GM12873 (cell line): Measurements from ENCODE around the gene BDKRB1.

Source experiments
- TF ChIP-seq, protein P1 (sequence below): IDR thresholded peaks from 2 replicates; pipeline ENCODE4 v1.5.1; 2012; ENCODE audit warnings: low read depth, mild to moderate bottlenecking, moderate library complexity, low read length, control low read depth; ENCODE audit not compliant: insufficient read depth; ENCODE audit errors: missing control alignments

The BDKRB1 gene

DNA sequence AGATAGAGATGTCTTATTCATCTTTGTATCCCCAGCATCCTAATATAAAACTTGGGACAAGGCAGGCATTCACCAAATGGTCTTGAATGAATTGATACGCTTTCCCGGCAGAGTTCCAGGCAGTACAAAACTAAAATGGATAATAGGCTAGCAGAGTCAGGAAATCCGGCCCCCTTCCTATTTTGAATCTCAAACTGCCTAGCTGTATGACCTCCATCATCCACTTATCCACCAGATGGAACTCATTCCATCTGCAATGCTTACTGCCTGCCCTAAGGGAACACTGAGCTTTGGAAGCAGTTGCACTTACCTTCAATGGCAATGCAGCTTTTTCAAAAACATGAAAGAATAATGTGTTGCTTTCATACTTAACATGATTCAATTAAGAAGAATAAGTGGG is 43.4 kb downstream of the BDKRB1 start:
- TF ChIP-seq, protein P1, sequence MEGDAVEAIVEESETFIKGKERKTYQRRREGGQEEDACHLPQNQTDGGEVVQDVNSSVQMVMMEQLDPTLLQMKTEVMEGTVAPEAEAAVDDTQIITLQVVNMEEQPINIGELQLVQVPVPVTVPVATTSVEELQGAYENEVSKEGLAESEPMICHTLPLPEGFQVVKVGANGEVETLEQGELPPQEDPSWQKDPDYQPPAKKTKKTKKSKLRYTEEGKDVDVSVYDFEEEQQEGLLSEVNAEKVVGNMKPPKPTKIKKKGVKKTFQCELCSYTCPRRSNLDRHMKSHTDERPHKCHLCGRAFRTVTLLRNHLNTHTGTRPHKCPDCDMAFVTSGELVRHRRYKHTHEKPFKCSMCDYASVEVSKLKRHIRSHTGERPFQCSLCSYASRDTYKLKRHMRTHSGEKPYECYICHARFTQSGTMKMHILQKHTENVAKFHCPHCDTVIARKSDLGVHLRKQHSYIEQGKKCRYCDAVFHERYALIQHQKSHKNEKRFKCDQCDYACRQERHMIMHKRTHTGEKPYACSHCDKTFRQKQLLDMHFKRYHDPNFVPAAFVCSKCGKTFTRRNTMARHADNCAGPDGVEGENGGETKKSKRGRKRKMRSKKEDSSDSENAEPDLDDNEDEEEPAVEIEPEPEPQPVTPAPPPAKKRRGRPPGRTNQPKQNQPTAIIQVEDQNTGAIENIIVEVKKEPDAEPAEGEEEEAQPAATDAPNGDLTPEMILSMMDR: no peak

DNA sequence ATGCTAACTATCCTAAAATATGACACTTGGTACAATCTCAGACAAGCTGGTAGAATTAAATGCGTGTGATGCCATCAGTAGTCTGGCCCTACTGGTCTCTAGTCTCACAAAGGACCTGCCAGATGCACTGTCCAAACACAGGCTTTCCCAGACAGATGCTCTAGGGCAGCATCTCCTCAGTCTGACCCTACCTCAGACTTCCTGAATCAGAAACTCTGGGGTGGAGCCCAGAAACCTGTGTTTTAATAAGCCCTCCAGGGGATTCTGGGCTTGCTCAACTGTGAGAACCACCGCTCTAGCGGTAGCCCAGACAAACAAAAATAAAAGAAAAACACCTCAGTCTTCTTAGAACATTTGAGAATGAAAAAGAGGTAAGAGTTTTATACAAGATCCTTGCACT is 48.0 kb downstream of the BDKRB1 start:
- TF ChIP-seq, protein P1: no peak

DNA sequence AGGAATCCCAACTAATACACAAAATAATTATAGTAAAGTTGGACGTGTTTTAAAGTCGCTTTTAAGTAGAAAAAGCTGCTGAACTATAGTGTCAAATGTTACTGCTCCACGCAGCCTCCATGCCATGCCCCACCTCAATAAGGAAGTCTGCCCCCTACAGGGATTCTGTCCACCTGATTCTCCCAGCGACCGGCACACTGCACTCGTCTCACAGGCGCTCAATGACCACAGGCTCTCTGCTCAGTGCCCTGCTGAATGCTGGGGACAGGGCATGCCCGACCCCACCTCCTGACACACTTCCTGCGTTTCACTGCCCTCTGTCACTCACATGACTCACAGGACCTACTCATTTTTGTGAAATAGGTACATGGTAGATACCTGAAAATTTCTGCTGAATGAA is 48.9 kb downstream of the BDKRB1 start:
- TF ChIP-seq, protein P1: peak; percentile 16

DNA sequence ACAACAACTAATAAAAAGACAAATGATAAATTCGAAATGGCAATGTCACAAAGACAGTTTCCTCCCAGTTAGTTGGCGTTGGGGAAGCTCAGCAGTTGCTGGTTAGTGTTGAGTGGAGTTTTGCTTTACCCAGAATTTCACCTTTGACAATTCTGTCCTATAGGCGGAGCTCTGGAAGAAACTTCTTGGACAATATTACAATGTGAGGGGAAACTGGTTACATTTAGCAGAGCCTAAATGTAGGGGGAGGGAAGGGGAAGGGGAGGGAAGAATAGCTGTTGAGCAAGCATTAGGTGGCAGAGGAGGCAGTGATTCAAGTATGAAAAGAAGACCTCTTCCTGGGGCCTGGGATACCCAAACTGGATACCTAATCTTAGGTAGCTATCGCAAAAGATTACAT is 51.4 kb downstream of the BDKRB1 start:
- TF ChIP-seq, protein P1: no peak

DNA sequence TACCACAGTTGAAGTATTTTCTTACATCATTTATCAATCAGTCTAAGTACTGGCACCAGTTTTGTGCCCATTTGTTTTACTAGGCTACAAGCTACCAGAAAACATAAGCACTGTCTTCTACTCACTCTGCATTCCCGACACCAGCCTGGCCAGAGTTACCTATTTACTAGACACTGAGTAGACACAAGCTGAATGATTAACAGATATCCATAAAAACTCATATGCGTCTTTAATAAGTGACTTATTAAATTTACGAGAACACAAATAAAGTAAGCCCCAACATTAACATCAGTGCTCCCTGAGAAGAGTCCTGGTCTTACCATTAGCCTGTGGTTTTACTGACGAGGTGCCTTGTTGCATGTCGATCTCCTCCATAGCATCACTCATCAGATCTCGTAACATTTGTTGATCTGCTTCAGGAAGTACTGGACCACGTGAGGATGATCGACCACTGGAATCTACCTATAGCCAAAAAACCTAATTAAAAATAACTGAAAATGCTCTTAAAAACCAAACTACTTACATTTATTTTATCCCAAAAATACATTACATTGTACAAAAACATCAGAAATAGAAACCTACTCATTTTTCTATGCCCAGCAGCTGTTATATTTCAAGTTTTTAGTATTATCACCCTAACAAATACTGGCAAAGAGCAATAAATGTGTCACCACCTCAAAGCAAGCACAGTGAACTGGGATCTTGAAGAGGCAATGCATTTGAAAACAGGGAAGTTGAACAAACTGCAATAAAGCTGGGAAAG is 53.3 kb downstream of the BDKRB1 start:
- TF ChIP-seq, protein P1: no peak

DNA sequence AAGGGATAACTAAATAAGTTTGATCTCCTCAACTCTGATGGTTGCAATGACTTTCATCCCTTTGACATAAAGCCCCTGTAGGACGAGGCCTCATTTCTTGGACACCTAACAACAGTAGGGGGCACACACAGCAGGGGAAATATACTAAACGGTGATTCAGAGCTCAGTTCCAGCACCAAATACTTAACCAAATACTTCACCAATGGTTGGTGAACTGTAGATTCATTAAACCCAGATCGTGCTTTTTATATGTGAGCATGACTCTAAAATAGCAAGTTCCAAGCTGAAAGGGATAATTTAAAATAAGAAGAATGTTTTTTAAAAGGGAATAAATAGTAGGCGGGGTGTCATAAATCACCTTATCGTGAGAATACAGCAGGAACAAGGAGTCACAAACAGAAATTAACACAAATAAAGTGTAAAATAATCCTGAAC is 53.9 kb downstream of the BDKRB1 start:
- TF ChIP-seq, protein P1: no peak

DNA sequence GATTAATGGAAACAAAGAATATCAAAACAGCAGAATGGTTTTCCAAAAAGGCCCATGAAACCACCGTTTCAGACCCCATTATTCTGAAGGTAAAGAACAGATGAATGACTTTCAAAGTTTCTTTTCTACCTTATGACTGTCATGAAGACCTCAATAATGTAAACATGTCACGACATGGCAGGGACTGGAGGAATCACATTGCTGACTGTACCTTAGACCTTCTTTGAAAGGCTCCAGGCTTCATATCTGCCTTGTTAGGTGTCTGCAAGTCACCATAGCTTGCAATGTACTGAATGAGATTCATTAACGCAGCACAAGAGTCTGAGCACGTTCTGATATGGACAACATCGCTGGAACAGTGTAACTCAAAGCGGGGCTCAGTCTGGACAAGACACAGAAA is 54.9 kb downstream of the BDKRB1 start:
- TF ChIP-seq, protein P1: no peak
